Brain microvascular endothelial cell (primary cell): ENCODE measurements around the gene COL9A3.
"Not testable (repeated sequence)": the region's sequence is repeated elsewhere in the genome, so short reads cannot be mapped to it uniquely, and the experiment has no call there.

ENCODE experiments used
- DNase-seq: peaks from one replicate; pipeline ENCODE4 v3.0.0-alpha.2; 2020
- H3K27ac ChIP-seq: fragments of 250-450 bp; sonication (Bioruptor Pico); 2 replicates; pipeline ENCODE4 v1.5.1; 2020; ENCODE audit warnings: mild to moderate bottlenecking, moderate library complexity
- H3K27me3 ChIP-seq: fragments of 250-450 bp; sonication (Bioruptor Pico); replicated peaks from 2 replicates; pipeline ENCODE4 v1.5.1; 2020; ENCODE audit warnings: mild to moderate bottlenecking
- H3K36me3 ChIP-seq: fragments of 250-450 bp; sonication (Bioruptor Pico); replicated peaks from 2 replicates; pipeline ENCODE4 v1.5.1; 2020; ENCODE audit warnings: mild to moderate bottlenecking
- H3K4me3 ChIP-seq: 2 replicates; pipeline ENCODE4 v1.5.1; 2011; ENCODE audit warnings: low read depth, mild to moderate bottlenecking, control low read depth, low read length, moderate library complexity
- in situ Hi-C: cut with HindIII; loops from 2 replicates; pipeline ENCODE4 v1.10.0; 2017; ENCODE audit warnings: low sequenced_read_pairs, low pct_ligation_motif_present
- TF ChIP-seq, protein P1 (sequence below): IDR thresholded peaks from 2 replicates; pipeline ENCODE4 v1.5.1; 2011; ENCODE audit warnings: low read depth, mild to moderate bottlenecking, moderate library complexity, low read length, control low read depth, inconsistent platforms; ENCODE audit errors: missing control alignments

Gene COL9A3

GRCh38 chr20:62846166-62846890, 29.5 kb downstream of the COL9A3 start:
- Histone ChIP-seq H3K27ac (no peak overlapping the region), H3K27me3 (no peaks in the 10 kb centered on the region), H3K36me3 (no peaks in the 10 kb centered on the region), H3K4me3 (no peak overlapping the region)
- in situ Hi-C loops = no loop called here
- DNase-seq = no peak
- TF ChIP-seq, protein P1, sequence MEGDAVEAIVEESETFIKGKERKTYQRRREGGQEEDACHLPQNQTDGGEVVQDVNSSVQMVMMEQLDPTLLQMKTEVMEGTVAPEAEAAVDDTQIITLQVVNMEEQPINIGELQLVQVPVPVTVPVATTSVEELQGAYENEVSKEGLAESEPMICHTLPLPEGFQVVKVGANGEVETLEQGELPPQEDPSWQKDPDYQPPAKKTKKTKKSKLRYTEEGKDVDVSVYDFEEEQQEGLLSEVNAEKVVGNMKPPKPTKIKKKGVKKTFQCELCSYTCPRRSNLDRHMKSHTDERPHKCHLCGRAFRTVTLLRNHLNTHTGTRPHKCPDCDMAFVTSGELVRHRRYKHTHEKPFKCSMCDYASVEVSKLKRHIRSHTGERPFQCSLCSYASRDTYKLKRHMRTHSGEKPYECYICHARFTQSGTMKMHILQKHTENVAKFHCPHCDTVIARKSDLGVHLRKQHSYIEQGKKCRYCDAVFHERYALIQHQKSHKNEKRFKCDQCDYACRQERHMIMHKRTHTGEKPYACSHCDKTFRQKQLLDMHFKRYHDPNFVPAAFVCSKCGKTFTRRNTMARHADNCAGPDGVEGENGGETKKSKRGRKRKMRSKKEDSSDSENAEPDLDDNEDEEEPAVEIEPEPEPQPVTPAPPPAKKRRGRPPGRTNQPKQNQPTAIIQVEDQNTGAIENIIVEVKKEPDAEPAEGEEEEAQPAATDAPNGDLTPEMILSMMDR = no peak

GRCh38 chr20:62848917-62849316, 32.1 kb downstream of the COL9A3 start:
- H3K36me3 ChIP-seq, H3K27me3 ChIP-seq, H3K4me3 ChIP-seq, in situ Hi-C loops, H3K27ac ChIP-seq, DNase-seq: not testable (repeated sequence)

- H3K36me3 ChIP-seq = peaks cover 8% of the 10 kb centered on the region
- TF ChIP-seq, protein P1 = no peak
- no peak overlapping the region for H3K27ac ChIP-seq
- DNase-seq = no peak
- H3K4me3 ChIP-seq = no peak overlapping the region
- in situ Hi-C loops = no loop called here
- no peaks in the 10 kb centered on the region for H3K27me3 ChIP-seq
These were observed 32.6 kb downstream of the COL9A3 start for GRCh38 chr20:62849431-62849830.

- TF ChIP-seq, protein P1 = peak; percentile 10
- no peak for DNase-seq
- Histone ChIP-seq H3K36me3 (peaks cover 15% of the 10 kb centered on the region), H3K27ac (no peak overlapping the region), H3K4me3 (no peak overlapping the region), H3K27me3 (no peaks in the 10 kb centered on the region)
- in situ Hi-C loops = no loop called here
These were observed 33.6 kb downstream of the COL9A3 start for GRCh38 chr20:62850333-62850974.

DNA sequence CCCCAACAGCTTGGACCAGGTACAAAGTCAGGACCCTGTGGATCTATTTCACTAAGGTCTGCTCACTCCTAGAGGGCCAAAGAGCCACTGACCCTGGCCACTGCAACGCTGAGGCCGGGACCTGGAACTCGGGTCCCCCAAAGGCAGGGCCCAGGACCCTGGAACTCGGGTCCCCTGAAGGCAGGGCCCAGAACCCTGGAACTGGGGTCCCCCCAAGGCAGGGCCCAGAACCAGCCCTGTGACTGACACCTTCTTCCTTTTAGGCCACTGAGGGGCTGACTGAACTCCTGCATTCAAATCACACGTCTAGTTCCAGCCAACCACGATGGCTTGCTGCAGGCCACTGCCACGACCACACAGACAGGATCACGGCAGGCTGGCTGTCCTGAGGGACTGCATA, 35.3 kb downstream of the COL9A3 start:
- DNase-seq = no peak
- Histone ChIP-seq H3K27ac (no peak overlapping the region), H3K27me3 (no peaks in the 10 kb centered on the region), H3K4me3 (no peak overlapping the region), H3K36me3 (peaks cover 25% of the 10 kb centered on the region)
- in situ Hi-C loops = no loop called here
- TF ChIP-seq, protein P1 = no peak

DNA sequence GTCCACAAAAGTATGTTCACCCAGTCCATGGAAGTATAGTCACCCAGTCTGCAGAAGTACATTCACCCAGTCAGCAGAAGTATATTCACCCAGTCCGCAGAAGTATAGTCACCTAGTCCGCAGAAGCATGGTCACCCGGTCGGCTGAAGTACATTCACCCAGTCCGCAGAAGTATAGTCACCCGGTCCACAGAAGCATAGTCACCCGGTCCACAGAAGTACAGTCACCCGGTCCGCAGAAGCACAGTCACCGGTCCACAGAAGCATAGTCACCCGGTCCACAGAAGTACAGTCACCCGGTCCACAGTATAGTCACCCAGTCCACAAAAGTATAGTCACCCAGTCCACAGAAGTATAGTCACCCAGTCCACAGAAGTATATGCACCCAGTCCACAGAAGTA, 36.0 kb downstream of the COL9A3 start:
- TF ChIP-seq, protein P1 = no peak
- Histone ChIP-seq H3K27me3 (no peaks in the 10 kb centered on the region), H3K36me3 (peaks cover 27% of the 10 kb centered on the region), H3K4me3 (no peak overlapping the region), H3K27ac (no peak overlapping the region)
- in situ Hi-C loops = no loop called here
- no peak for DNase-seq

- DNase-seq, H3K27ac ChIP-seq, H3K27me3 ChIP-seq, H3K4me3 ChIP-seq, in situ Hi-C loops: not testable (repeated sequence)
- peaks cover 27% of the 10 kb centered on the region for H3K36me3 ChIP-seq
These were observed 36.5 kb downstream of the COL9A3 start for GRCh38 chr20:62853304-62853703.
